ENCODE results near the gene RBBP8NL.
A peak's percentile ranks its signal among the peaks of the same experiment; 100 is the strongest.

The RBBP8NL gene

DNA sequence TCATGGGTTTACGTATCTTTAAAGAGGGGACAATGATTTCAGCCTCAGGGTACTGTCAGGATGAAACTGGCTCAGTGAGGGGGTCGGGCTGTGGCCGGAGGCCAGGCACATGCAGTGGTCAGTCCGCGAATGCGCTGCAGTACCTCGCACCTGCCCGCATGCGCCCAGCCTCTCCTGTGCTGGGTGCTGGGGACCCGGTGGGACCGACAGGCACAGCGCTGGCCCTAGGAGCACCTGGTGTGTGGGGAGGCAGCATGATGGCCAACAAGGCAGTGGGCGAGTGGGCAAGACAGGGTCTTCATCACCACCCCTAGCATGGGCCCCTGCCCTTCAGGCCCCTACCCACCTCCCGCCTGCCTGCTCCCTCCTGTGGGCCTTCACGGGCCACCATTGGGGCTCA lies 19.3 kb downstream of the RBBP8NL start:
- no peak for DNase-seq (ENCODE audit: low read depth)

DNA sequence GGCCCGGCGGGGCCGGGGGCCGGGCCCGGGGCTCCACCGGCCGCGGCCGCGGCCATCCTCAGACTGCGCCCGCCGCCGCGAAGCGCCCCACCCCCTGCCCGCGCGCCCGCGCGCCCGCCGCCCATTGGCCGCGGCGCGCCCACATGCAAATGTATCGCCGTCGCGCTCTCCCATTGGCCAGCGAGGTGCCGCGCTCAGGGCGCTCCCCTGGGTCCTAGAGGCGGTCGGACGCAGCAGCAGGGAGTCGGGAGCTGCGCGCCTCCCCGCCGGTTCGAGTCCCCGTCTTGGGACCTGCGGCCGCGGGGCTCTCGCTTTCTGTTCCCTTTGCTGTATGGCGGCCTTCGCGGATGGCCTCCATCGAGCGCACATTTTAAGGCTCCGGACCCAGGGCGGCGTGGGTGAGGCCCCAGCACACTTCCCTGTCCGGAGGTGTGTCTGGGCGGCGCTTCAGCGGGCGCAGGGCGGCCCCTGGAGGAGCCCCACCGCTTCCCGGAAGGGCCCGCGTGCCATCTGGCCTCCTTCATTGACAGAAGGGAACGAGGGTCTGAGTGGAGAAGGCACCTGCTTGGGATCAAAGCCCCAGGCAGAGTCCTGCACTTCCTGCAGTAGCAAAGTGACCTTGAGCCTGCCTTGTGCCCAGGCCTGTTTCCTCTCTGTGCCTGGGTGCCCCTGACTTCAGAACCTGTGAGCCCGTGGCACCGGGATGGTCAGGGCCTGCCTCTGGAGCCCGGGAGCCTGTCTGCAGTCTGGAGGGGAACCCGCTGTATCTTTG lies 19.9 kb downstream of the RBBP8NL start, which contains the start of gene CABLES2:
TSS of gene CABLES2 (minus strand) at position 65 of the 772 bp plus-strand sequence. CDS start at position 56, 9 bp downstream.
- DNase-seq (ENCODE audit: low read depth): peak; percentile 71

DNA sequence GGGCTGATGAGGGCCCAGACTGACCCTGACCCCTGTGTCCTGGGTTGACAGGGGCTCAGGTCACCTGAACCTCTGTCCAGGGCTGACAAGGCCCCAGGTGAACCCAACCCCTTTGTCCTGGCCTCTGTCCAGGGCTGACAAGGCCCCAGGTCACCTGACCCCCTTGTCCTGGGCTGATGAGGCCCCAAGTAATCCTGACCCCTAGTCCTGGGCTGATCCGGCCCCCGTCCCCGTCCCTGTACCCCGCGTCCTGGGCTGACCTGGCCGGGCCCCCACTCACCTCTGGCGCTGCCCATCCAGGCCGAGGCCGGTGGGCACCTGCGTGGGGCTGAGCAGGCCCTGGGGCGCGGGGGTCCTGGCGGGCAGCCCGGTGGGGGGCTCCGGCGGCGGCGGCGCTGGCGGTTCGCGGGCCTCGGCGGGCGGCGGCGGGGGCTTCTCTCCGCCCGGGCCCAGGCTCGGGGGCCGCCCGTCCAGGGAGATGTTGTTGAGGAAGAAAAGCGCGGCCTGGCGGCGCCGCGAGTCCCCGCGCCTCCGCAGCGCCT lies 20.6 kb downstream of the RBBP8NL start:
- no peak for DNase-seq (ENCODE audit: low read depth)

DNA sequence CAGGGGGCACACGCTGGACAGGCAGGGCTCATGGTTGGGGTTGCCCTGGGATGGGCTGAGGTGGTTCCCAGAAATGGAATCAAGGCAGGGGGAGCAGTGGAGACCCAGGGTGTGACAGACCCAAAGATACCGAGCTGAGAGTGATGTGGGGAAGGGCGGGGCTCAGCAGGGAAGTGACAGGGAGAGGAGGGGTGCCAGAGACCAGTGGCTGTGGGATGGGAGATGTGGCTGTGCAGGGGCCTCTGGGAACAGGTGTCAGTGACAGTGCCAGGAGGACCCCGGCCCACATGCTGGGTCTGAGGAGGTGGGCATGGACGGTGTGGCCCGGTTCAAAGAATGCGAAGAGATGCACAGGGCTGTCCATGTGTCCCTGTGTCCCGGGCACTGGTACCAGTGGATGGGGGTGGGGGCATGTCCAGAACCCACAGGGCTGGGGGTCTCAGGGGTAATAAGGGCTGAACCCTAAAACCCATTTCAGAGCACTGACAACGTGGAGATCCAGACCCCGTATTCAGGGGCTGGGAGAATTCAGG lies 21.3 kb downstream of the RBBP8NL start:
- DNase-seq (ENCODE audit: low read depth): no peak

DNA sequence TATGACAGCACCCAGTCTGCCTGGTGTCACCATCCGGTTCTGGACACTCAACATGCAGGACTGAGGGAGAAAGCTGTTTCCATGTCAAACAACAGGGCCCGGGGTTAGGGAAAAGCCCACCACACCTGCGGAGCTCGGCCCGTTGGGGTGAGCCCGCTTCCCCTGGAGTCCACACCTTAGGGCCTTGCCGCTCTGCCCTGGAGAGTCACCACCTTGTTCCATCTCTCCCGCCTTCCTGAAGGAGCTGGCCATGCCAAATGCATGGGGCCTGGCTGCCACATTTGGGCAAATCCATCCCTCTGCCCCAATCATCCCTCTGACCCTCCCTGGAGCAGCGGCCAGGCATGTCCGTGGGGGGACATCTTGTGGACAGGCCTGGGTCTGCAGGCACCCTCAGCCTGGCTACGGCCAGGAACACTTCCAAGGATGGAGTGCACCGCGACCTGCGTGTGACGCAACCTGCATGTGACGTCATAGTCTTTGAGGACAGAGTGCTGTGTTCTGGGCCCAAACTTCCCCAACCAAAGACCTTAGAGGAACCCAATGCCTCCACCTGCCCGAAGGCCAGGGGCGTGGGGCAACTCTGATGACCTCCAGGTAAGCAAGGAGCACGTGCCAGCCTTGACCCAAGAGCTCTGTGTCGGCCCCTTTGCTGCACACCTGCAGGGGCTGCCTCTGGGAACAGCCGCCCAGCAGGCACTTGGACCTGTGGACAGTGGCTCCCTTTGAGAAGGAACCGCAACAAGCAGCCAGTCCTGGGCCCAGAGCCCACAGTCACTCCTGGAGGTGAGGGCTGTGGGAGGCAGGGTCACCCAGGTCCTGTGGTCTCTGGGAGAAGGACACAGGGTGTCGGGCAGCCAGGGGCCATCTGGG lies 22.0 kb downstream of the RBBP8NL start:
- no peak for DNase-seq (ENCODE audit: low read depth)

DNA sequence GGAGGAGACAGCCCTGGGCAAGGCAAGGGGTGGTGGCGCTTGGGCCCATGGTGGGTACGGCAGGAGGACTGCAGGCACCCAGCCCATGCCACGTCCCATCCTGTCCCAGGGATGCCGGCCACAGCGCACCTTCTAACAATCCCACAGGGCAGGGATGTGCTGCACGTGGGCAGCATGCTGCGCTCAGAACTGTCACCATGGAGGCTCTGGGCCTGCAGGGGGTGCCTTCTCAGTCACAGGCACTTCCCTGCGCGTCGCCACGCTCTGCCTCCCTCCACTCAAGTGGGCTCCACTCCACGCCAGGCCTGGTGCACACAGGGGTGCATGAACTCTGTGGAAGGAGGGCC lies 22.6 kb downstream of the RBBP8NL start:
- no peak for DNase-seq (ENCODE audit: low read depth)

DNA sequence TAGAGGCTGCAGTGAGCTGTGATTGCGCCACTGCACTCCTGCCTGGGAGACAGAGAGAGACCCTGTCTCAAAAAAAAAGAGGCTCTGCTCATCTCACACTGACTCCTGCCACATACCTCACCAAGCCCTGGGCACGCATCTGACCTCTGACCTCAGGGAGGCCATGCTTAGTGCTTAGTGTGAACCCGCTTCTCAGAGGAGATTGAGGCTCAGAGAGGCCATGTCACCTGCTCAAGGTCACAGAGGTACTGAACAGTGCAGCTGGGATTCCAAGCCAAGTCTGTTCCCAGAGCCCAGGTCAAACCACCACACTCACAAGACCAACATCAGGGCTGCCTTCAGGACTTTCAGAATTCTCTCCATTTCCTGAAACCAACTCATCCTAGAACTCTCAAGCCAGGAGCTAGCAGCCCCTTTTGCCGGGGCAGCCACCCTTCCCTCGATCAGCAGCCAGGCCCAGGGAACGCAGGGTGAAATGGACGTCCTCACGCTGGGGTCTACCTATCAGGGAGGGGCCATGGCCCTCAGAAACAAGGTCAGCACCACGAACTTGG lies 23.1 kb downstream of the RBBP8NL start:
- no peak for DNase-seq (ENCODE audit: low read depth)

DNA sequence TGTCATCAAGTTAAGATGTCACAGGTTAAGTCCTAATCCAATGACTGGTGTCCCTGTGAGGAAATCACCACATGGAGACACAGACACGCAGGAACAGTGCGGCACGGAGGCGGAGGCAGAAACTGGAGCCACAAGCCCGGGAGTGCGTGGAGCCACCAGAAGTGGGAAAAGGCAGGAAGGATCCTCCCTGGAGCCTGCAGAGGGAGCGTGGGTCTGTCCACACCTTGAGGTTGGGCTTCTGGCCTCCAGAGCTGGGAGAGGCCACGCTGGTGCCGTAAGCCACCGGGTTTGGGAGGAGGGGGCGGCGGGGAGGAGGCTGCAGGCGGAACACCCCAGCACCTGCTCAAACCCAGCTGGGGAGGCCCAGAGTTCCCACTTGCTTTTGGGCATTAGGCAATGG lies 24.0 kb downstream of the RBBP8NL start:
- DNase-seq (ENCODE audit: low read depth): no peak

DNA sequence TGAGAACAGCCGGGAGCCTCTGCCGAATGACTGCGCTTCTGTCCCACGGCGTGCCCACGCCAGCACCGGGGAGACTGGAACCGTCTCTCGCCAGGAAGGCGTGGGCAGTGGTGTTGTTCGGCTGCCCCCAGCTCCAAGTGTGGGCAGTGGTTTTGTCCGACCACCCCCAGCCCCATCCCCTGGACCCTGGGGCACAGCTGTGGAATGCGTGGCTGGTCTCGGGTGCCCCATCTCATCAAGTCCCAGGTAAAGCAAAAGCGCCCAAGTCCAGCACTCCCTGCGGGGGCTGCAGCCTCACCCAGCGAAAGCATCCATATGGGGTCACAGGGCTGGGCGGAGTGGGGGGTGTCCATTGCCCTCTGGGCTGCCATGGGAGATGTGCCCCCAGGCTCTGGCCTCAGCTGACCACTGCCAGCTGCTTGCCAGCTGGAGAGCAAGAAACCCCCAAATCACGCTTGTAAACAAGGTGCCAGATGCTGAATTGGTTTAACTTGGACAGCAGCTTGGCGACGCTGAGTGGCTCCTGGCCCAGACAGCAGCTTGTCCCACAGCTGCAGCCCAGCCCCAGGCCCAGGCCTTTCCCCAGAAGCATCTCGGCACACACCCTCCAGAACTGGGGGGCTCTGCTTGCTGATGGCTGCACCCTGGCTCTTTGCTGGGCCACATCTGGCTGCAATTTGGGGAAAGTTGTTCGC lies 24.7 kb downstream of the RBBP8NL start:
- DNase-seq (ENCODE audit: low read depth): no peak

DNA sequence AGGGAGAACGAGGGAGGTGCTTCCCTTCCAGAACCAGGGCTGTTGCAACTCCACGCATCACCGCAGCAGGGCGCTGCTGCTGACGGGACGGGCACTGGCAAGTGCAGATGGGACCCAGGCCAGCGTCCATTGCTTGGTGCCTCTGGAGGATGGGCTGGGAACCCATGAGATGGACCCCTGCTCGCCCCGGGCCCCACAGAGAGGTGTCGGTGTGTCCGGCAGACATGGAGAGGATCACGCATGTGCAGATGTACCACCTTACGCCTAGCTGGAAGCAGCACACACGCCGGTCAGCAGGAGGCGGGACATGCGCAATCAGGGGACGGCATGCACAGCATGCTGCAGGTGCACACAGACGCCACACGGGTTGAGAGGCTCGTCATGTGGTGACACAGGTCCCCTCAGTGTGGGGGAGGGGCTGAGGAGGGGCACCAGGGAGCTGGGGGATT lies 26.0 kb downstream of the RBBP8NL start:
- DNase-seq (ENCODE audit: low read depth): no peak

DNA sequence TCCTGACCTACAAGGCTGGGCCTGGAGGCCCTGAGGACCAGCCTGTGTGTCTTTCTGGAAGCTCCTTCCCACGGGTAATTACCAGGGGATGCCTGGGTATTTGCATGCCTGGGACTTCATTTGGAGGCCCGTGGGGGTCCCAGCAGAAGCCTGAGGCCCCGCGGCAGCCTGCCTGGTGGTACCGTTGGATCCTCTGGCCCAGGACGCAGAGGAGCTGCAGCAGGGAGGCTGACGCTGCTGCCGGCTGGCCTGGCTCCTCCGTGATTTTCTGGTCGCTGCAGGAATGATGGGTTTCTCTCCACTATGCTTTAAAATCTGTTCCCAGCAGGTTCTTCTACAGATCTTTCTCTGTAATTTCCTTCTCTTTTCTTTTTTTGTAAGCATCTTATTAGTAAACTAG lies 26.8 kb downstream of the RBBP8NL start:
- DNase-seq (ENCODE audit: low read depth): no peak

DNA sequence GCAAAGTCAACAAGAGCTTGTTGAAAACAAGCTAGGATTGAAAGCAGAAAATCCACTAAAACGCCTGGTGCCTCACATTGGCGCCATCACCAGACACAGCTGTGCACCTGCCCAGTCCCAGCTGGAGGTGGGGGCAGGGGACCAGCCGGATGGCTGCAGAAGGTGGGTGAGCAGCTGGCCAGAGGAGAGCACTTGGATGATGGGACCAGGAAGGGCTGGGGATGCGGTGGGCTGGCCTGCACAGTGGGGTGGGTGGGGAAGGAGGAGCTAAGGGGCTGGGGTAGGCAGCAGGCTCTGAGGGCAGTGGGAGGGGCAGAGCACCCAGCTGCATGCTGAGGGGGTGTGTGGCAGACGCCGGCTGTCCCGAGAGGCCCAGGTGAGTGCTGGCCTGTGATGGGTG lies 27.3 kb downstream of the RBBP8NL start:
- no peak for DNase-seq (ENCODE audit: low read depth)

DNA sequence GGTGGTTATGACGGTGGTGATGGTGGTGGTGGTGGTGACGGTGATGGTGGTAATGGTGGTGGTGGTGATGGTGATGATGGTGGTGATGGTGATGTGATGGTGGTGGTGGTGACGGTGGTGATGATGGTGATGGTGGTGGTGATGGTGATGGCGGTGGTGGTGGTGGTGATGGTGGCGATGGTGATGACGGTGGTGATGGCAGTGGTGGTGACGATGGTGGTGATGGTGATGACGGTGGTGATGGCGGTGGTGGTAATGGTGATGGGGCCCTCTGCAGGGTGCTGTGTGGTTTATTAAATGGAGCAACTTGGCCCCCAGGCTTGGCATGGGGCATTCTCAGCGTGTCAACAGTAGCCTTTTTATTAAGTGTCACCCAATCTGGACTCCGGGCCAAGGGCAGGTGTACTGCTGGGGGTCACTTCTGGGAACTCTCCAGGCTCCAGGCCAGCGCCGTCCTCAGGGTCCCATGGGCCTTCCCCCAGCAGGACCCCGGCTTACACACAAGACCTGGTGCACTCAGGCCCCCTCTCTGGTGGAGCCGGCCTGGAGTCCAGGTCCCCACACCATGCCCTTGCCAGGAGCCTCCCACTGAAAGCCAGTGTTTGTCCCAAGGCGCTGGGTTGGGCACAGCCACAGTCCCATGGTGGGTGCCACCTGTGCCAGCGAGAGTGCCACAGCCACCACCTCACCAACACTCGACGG lies 29.1 kb downstream of the RBBP8NL start:
- no peak for DNase-seq (ENCODE audit: low read depth)

DNA sequence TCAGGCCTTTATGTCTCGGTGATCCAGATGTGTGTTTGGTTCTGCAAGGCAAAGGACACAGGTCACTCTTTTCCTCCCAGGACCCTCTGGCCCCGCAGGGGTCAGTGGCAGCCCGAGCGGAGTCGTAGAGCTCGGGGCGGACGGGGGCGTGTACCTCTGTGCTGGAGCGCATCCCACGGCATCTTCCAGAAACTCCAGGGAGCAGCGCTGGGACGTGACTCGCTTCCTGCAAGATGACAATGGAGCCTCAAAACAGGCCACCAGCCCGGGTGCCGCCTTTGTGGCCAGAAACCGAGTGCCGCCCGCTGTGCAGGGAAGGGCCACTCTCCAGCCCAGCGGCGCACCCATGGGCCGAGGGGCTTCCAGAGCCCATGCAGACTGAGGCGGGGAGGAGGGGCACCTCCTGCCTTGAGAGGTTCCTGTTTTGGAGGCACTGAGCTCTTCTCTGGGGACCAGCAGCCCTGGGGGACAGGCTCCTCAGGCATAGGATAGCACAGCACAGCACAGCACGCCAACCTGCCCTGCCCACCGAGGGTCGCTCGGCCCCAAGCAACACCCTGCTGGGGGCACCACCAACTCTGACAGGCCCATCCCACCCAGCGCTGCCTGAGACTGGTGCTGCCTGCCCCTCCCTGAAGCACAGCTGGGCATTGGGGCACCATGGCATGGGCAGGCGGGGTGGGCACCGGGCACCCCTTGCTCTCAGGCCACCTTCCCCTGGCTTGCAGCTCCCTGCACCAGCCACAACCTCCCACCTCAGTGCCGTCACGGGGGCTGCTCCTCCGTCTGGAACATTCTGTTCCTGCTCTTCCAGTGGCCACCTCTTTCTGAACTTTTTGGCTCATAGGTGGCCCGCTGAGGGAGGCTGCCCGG lies 30.7 kb downstream of the RBBP8NL start:
- DNase-seq (ENCODE audit: low read depth): no peak

DNA sequence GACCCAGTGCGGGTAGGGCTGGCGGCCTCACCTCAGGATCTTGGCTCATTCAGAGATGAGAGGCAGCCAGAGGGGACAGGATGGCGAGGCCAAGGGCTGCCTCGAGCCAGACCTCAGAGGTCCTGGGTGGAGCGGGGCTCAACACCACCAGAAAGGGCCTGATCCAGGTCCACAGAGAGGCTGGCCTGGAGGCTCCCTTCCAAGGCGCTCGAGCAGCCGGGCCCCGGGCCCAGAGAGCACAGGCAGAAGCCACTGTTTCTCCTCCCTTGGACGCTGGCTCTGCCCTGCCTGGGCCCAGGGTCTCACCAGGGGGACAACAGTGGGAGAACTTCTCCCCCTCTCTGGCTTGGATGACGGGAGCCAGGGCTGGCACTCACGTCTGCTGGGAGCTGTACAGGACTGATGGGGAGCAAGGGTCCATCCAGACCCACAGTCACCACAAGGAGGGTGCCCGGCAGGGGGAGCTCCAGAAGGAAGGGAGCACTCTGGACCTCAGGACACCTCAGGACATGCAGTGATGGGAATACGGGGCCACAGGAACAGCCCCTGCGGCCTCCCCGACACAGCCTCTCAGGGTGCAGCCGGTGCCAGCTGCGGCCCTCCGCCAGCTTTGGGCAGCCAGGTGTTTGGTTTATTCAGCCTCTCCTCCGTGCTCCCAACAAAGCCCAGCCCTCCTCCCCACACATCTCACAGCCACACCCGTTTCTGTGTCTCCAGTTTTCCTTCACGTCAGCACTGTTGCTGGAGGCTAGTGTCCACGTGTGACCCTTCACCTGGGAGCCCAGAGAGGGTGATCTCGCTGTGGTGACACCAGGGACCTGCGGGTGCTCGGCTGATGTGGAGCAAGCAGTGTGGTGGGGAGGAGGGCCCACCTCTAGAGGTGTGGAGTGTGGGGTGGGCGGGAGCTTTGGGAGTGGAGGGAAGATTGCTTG lies 31.8 kb downstream of the RBBP8NL start:
- DNase-seq (ENCODE audit: low read depth): no peak

DNA sequence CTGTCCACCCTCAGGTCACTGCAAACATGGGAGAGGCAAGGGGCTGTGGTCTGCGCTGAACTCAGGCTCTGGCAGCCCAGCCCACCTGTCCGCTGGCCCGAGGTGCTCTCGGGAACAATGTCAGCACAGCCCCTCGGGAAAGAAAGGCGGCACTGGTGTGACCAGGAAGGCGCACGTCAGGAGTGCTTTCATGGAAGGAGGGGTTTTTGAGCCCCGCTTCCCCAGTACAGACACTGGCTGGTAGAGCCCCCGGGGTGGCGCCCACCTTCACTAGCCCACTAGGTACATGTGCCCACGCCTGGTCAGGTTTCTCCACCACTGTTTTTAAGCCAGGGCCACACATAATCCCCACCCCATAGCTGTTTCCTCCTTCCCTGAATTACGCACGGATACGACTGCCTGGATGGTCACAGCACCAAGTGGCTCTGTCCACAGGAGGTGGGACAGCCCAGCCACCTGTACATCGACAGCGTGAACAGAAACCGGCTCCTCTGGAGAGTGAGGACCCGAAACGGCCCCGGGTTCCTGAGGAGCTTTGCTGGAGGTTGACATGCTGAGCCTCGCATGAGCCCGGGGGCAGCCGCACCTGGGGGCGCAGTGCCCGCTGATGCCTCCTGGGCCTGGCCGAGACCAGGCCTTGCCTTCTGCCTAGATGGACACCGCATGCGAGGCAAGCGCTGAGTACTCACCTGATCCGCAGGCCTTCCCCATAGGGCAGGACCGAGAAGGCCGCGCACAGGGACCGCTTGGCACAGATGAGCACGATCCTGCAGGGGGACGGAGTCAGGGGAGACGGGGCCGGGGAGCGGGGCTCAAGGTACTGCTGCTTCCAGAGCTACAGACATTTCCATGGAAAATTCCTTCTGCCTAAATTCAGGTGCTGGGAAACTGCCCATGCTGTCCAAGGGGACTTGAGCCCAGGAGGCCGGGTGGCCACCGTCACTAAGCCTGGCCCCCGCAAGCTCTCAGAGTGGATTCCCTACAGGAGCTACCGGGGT lies 32.8 kb downstream of the RBBP8NL start:
- DNase-seq (ENCODE audit: low read depth): no peak

DNA sequence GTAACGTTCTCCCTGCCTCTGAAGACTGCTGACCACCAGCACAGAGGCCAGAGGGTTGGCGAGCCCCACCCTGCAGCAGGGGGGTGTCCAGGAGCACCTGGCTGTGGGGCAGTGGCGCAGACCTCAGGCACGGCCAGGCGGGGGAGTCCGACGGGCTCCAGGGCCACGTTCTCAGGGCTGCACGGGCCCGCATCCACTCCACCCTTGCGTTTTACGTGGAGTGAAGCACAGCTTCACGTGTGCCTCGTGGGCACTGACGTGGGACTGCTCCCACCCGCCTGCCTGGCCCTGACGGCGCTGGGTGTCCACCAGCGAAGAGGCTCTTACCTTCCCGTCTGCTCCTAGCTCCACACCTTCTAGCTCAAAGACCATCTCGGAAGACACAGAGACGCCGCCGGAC lies 33.5 kb downstream of the RBBP8NL start:
- no peak for DNase-seq (ENCODE audit: low read depth)

DNA sequence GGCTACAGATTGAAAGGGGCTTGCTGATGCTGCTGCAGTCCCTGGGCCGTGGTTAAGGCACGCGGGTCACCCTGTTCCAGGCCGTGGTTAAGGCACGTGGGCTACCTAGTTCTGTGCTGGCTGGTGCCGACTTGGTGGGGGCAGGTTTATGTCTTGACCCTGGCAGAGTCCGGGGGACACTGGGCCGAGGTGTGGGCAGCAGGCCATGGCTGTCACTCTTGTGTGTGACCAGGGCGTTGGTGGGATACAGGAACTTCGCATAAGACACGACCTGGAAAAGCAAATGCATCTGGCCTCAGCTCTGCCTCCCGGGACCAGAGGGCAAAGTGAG lies 34.0 kb downstream of the RBBP8NL start:
- DNase-seq (ENCODE audit: low read depth): no peak
